ENCODE measurements around the gene RHBG.

DNA sequence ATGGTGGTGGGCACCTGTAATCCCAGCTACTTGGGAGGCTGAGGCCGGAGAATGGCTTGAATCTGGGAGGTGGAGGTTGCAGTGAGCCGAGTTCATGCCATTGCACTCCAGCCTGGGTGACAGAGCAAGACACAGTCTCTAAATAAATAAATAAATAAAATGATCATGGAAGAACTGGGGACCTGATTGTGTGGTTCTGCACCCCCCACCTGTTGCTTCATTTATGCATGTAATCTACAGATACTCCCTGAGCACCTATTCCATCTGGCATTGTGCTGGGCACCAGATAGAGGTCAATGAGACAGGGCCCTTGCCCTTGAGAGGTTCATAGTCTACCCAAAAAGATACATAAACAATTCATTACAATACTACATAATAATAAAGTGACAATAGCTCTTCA, 11.0 kb upstream of the RHBG start:
- TF ChIP-seq EP300 (IDR thresholded peaks at IDR 0.05): no peak
- TF ChIP-seq, protein P1, sequence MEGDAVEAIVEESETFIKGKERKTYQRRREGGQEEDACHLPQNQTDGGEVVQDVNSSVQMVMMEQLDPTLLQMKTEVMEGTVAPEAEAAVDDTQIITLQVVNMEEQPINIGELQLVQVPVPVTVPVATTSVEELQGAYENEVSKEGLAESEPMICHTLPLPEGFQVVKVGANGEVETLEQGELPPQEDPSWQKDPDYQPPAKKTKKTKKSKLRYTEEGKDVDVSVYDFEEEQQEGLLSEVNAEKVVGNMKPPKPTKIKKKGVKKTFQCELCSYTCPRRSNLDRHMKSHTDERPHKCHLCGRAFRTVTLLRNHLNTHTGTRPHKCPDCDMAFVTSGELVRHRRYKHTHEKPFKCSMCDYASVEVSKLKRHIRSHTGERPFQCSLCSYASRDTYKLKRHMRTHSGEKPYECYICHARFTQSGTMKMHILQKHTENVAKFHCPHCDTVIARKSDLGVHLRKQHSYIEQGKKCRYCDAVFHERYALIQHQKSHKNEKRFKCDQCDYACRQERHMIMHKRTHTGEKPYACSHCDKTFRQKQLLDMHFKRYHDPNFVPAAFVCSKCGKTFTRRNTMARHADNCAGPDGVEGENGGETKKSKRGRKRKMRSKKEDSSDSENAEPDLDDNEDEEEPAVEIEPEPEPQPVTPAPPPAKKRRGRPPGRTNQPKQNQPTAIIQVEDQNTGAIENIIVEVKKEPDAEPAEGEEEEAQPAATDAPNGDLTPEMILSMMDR (IDR thresholded peaks at IDR 0.05): no peak
